ENCODE data around the gene RBMS3.

GRCh38 chr3:29537889-29538609, 257.2 kb downstream of the RBMS3 start:
- TF ChIP-seq EZH2phosphoT487 (IDR thresholded peaks at IDR 0.05; ENCODE audit: low read depth, severe bottlenecking, unreplicated experiment): no peak
- no peak for TF ChIP-seq CTCF (IDR thresholded peaks at IDR 0.05; ENCODE audit: poor library complexity)

Data from hepatocyte (in vitro differentiated cells).